ENCODE results near the gene OR10AD1. TPM values are rescaled to one million over a fixed set of nuclear protein-coding genes. Genes with fewer than 3 reads are reported as not detected.

OR10AD1 gene
- total RNA-seq, 3 donors from 2014 or later, result not detected

DNA sequence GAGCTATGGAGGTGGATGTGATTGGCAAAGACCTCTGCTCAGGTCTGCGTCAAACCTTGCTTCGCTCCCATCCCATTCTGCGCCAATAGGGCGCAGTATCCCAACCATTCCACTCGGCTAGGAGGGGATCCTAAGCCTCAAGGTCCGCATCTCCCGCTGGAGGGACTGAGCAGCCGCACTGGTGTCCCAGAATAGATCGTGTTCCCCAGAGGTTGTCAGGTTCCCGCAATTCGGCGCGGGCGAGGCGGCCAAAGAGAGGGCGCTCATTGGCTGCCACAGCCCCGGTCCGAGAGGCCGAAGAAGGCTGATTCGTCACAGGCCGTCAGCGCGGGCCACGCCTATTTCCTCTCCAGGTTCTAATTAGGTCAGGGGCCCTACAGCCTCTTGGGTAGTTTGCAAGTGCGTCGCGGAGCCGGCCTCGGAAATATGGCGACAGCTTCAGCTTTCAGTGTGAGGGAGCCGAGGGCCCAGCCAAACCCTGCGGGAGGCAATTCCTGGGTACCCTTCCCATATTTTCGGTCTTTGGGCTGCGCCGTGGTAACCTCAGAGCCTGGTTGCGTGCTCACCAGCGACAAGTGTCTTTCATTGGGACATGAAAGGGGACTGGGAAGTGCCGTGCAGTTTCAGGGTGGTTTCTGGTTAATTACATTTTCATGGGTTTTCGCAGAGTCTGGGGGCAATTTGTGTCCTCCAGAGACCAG lies 5.0 kb downstream of the OR10AD1 start:
- intact Hi-C loops (cut with DNase I; ENCODE audit: low total_unique reads), result no loop called here
- Histone ChIP-seq H3K4me1 (no peaks in the 10 kb centered on the region), H3K4me3 (peak overlapping the region; percentile 69 to 91 (median 77)), H3K9me3 (peaks cover 0 to 6% of the 10 kb centered on the region in 2 donors), H3K27me3 (no peaks in the 10 kb centered on the region), H3K27ac (peak overlapping the region; percentile 99), H3K36me3 (no peaks in the 10 kb centered on the region)
- DNase-seq (ENCODE audit: low spot score in 2 of 2), result peak; percentile 96 to 98
- peak; percentile 93 for TF ChIP-seq POLR2A (IDR thresholded peaks at IDR 0.05)
- peak; percentile 90 to 98 (median 91) for TF ChIP-seq POLR2AphosphoS5 (IDR thresholded peaks at IDR 0.05)
- TF ChIP-seq, protein P1, sequence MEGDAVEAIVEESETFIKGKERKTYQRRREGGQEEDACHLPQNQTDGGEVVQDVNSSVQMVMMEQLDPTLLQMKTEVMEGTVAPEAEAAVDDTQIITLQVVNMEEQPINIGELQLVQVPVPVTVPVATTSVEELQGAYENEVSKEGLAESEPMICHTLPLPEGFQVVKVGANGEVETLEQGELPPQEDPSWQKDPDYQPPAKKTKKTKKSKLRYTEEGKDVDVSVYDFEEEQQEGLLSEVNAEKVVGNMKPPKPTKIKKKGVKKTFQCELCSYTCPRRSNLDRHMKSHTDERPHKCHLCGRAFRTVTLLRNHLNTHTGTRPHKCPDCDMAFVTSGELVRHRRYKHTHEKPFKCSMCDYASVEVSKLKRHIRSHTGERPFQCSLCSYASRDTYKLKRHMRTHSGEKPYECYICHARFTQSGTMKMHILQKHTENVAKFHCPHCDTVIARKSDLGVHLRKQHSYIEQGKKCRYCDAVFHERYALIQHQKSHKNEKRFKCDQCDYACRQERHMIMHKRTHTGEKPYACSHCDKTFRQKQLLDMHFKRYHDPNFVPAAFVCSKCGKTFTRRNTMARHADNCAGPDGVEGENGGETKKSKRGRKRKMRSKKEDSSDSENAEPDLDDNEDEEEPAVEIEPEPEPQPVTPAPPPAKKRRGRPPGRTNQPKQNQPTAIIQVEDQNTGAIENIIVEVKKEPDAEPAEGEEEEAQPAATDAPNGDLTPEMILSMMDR (IDR thresholded peaks at IDR 0.05), result peak in 1 of 3 donors; percentile 6

- H3K27me3 ChIP-seq, result no peaks in the 10 kb centered on the region
- H3K4me1 ChIP-seq, result no peaks in the 10 kb centered on the region
- H3K9me3 ChIP-seq, result peaks cover 0 to 5% of the 10 kb centered on the region in 2 donors
- no peak for DNase-seq (ENCODE audit: low spot score in 2 of 2)
- H3K36me3 ChIP-seq, result no peaks in the 10 kb centered on the region
- peak overlapping the region; percentile 69 to 91 (median 77) for H3K4me3 ChIP-seq
- intact Hi-C loops (cut with DNase I; ENCODE audit: low total_unique reads), result no loop called here
- H3K27ac ChIP-seq, result peak overlapping the region; percentile 99
- TF ChIP-seq, protein P1 (IDR thresholded peaks at IDR 0.05), result peak; percentile 20 to 72 (median 40)
- TF ChIP-seq POLR2A (IDR thresholded peaks at IDR 0.05), result no peak
These were observed 5.5 kb downstream of the OR10AD1 start for GRCh38 chr12:48197549-48197970.

- H3K4me1 ChIP-seq, result no peaks in the 10 kb centered on the region
- DNase-seq (ENCODE audit: low spot score in 2 of 2), result no peak
- H3K9me3 ChIP-seq, result no peaks in the 10 kb centered on the region
- H3K27ac ChIP-seq, result peak overlapping the region; percentile 12 to 35
- intact Hi-C loops (cut with DNase I; ENCODE audit: low total_unique reads), result no loop called here
- TF ChIP-seq POLR2A (IDR thresholded peaks at IDR 0.05) (no peak), POLR2AphosphoS5 (IDR thresholded peaks at IDR 0.05) (no peak)
- TF ChIP-seq, protein P1 (IDR thresholded peaks at IDR 0.05), result no peak
- H3K27me3 ChIP-seq, result no peaks in the 10 kb centered on the region
- H3K4me3 ChIP-seq, result no peak overlapping the region
- H3K36me3 ChIP-seq, result no peaks in the 10 kb centered on the region
These were observed 8.3 kb downstream of the OR10AD1 start for GRCh38 chr12:48194799-48195201.

GRCh38 chr12:48193623-48194022 lies 9.5 kb downstream of the OR10AD1 start:
- TF ChIP-seq POLR2A (IDR thresholded peaks at IDR 0.05), result no peak
- TF ChIP-seq POLR2AphosphoS5 (IDR thresholded peaks at IDR 0.05), result no peak
- TF ChIP-seq, protein P1 (IDR thresholded peaks at IDR 0.05), result no peak
- DNase-seq (ENCODE audit: low spot score in 2 of 2), result no peak
- H3K4me1 ChIP-seq, result no peaks in the 10 kb centered on the region
- no peak overlapping the region for H3K4me3 ChIP-seq
- H3K27me3 ChIP-seq, result no peaks in the 10 kb centered on the region
- no peak overlapping the region for H3K27ac ChIP-seq
- intact Hi-C loops (cut with DNase I; ENCODE audit: low total_unique reads), result no loop called here
- H3K9me3 ChIP-seq, result no peaks in the 10 kb centered on the region
- H3K36me3 ChIP-seq, result no peaks in the 10 kb centered on the region

- intact Hi-C loops (cut with DNase I; ENCODE audit: low total_unique reads), result no loop called here
- TF ChIP-seq POLR2AphosphoS5 (IDR thresholded peaks at IDR 0.05), result no peak
- TF ChIP-seq POLR2A (IDR thresholded peaks at IDR 0.05), result no peak
- TF ChIP-seq, protein P1 (IDR thresholded peaks at IDR 0.05), result no peak
These were observed 10.2 kb downstream of the OR10AD1 start for GRCh38 chr12:48192861-48193260.

More at GRCh38 chr12:48192861-48193260, 10.2 kb downstream of the OR10AD1 start:
- Histone ChIP-seq H3K4me1 (no peaks in the 10 kb centered on the region), H3K4me3 (no peak overlapping the region), H3K27ac (no peak overlapping the region), H3K27me3 (no peaks in the 10 kb centered on the region), H3K9me3 (no peaks in the 10 kb centered on the region), H3K36me3 (no peaks in the 10 kb centered on the region)
- DNase-seq (ENCODE audit: low spot score in 2 of 2), result no peak

Measured in breast epithelium (tissue), 4 donors.